Epidermal melanocyte (primary cell): Measurements from ENCODE around the gene RS1.

ENCODE experiments used
- DNase-seq: peaks from one replicate; pipeline ENCODE4 v3.0.0; 2011; ENCODE audit warnings: low spot score; ENCODE audit not compliant: insufficient read length

The RS1 gene

DNA sequence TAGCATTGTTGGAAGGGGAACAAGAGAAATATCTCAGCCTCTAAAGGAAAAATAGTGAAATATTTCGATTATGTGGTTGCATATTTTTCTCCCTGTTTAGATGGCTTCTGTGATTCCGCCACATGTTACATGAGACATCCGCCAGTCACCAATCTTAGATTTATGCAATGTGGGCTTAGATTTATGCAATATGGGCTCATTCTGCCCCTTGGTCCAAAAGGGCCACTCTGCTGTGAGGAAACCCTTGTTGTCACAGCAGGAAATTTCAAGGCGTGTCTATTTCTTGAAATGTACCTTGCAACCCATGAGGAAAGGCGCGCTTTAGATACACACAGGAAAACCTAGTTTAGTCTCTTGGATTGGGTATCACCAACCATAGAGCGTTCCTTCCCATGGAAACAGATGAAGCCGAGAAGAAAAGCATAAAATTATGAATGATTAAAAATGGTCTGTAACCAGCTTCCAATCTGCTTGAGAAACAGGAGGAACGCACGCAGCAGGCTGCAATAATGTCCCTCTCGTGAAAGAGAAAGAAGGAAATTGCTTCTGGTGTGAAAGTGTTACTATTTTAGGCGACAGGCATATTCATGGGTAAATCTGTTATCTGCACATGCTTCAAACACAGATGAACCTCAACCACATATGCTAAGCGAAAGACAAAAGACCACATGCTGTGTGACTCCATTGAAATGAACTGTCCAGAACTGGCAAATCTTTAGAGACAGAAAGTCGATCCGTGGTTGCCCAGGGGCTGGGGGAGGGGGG is 3.7 kb downstream of the RS1 start:
- no peak for DNase-seq

DNA sequence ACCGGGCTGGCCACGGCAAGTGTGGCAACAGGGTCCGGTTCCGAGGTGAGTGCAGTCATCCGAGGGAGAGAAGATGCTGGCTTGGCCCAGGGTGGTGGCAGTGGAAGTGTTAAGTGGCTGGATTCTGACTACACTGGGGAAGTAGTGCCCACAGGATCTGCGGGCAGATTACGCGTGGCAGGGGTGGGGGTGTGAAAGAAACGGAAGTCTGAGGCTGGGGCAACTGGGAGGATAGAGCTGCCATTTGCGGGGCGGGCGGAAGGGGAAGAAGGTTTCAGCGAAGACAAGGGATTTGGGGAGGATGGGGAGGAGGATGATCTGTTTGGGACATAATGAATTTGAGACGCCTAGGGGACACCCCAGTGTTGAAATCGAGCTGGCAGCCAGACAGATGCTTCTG is 5.3 kb downstream of the RS1 start:
- no peak for DNase-seq

DNA sequence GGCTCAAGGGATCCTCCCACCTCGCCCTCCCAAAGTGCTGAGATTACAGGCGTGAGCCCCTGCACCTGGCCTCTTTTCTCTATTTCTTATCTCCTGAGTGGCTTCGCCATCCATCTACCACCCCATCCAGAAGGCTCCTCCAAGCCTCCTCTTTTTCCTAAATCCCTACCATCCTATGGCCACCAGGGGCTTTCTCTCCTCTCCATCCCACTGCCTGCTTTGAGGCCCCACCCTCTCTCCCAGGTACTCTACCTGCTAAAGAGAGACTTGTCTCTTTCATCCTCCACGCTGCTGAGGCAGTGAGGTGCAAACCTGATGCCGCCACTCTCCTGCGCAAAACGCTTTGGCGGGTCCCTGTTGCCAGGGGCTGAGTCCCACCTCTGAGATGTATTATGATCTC is 7.0 kb downstream of the RS1 start:
- DNase-seq = no peak

DNA sequence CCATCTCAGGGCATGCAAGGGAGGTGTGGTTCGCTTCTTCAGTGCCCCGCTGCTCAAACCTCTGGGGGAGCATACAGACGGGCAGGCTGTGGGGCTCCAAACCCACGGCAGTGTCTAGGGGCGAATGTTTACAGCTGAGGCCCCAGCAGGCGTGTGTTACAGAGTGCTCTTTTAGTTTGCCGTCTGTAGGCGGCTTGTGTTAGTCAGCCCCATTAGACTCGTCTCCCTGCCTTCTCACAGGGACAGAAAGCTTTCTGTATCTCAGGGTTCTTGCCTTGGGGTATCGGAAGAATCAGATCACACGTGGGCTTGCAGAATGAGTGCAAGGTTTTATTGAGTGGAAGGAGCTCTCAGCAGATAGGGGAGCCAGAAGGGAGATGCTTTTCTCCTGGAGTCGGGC is 10.6 kb downstream of the RS1 start:
- no peak for DNase-seq

DNA sequence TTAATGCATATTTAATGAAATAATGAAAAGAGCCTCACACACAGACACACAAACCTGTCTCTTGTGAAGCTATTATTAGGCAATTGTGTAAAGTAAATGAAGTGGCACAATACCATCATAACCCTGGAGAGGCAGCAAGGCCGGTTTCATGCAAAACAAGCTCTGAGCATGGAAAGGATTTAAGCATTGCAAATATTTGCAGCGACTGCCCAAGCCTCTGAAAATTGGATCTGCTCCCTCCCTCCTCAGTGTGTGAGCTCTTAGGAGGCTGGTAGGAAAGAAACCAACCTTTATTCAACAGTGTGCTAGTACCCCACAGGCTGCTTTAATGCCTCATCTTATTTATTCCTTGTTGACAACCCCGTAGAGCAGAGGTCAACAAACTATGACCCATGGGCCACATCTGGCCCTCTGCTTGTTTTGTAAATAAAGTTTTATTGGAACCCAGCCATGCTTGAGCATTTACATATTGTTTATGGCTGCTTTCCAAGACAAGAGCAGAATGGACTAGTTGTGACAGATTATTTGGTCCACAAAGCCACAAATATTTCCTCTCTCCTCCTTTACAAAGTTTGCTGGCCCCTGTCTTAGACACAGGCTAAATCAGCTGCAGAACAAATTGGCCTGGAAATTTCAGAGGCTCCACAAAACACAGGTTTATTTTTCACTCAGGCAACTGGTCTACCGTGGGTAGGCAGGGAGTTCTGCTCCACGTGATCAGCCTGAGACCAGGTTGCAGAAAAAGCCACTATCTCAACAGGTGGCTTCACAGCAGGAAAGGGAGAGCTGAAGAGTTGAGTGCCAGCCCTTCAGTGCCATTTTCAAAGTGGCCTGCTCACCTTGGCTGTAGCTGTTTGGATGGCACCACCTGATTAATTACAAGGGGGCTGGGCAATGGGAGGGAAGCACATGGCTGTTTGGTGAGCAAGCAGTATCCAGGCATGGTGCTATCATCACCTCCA is 16.8 kb downstream of the RS1 start:
- no peak for DNase-seq

DNA sequence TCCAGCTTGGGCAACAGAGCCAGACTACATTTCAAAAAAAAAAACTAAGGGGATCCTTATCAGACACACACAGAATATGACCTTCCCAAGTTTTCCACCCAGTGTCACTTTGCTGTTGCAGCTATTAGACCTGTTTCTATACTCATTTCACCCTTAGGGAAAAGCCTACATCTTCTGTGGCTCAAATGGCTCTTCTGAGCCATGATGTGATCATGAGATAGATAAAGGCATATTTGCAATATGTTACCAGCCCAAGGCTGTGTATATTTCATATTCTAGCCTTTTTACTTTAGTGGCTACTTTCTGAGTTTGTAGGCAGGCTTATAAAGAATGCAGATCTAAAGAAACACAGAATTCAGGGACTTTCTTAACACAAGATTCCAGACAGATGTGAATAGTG is 19.3 kb downstream of the RS1 start:
- no peak for DNase-seq

DNA sequence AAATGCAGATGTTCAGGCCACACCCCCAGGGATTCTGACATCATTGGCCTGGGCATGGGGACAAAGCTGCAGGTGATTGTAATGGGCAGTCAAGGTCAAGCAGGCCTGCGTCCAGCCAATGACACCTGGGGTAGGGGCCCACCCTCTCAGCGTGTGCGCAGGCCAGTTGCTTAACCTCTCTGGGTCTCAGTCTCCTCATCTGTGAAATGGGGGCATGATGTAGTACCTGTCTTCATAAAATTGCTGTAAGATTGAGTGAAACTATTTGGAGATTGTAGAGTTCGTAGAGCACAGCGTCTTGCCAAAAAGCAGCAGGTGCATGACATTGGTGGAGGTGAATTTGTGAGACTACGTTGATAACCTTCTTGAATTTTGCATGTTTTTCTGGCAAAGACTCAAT is 21.2 kb downstream of the RS1 start:
- DNase-seq = no peak

DNA sequence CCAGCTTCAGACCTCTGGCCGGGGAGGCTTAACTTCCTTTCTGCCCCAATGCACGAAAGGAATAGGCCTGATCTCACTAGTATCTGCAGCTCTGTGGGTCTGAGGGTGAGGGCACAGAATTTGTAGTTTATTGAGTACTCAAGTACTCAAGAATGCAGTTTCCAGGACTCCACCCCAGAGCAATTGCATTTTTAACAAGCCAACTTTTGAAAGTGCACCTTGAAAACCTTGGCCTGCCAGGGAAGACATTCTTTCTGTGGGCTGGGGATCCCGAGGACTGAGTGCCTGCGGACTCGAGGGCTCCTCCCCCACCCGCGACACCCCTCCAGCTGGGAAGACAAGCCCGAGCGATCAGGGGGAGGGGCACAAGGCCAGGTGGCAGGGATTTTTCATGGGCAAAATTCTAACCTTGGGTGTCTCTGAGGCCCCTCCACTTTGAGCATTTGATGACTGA is 22.4 kb downstream of the RS1 start:
- no peak for DNase-seq

DNA sequence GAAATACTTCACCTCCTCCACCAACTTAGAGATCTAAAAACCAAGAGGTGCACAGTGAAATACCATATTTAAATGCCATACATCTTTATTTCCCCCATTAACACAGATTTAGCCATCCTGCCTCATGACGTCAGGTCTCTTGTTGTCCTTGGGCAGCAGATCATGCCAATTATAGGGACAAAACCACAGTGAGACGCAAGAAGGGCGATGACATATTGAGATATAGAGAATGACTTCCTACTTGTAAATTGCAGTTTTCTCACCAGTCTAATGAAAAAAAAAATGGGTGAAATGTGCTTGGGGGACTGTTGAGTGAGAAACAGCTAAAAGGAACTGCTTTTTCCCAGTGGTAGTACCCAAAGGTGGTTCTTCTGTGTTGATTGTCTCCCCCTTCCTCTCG is 24.3 kb downstream of the RS1 start:
- no peak for DNase-seq

DNA sequence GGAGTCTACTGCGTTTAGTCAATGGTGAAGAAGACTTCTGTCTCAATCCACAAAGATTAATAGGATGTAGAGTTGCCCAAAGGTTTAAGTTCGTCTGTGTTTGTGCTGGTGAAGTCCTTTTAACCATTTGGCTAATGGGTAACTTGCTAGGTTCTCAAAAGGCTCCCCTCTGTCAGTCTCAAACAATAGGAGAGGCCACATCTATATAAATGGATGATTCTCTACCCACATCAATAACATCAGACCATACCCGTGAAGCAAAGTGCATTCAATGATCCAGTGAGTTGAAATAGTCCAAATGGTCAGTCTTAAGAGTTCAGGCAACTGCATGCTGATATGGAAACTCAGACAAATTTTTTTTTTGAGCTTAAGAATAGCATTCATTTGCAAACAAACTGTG is 28.1 kb downstream of the RS1 start:
- no peak for DNase-seq

DNA sequence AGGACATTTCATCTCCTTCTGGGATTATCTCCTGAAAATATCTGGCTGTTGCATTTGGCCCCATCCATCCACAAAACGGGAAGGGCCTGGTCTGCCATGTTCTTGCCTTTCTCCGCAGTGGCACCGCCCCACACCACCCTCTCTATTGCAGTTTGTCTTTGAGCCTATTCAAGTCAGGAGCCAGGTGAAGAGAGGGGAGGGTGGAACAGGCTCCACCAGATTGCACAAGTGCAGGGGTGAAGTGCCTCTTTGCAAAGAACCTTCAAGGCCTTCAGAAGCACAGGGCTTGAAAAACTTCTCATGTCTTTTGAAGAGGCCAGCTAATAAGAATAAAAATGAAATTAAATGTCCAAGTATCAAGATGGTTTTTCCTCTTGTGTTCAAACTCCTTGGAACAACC is 28.7 kb downstream of the RS1 start:
- DNase-seq = no peak

DNA sequence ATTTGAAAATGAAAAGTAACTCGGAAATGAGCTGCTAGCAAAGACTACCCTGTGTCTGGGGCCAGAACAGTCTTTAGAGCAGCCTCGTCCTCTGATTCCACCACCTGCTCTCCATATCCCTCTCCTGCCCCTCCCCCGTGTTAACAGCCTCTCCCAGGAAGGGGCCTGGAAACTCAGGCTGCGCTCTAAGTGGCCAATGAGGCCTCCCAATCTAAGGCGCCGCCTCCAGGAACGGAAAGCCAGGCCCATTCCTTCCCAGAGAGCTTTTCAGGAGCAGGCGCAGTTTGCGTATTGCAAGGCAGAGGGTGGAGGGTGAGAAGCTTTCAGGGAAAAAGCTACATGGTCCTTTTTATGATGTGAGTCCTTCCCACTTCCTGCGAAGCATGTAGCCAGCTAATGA is 31.2 kb downstream of the RS1 start:
- DNase-seq = no peak

DNA sequence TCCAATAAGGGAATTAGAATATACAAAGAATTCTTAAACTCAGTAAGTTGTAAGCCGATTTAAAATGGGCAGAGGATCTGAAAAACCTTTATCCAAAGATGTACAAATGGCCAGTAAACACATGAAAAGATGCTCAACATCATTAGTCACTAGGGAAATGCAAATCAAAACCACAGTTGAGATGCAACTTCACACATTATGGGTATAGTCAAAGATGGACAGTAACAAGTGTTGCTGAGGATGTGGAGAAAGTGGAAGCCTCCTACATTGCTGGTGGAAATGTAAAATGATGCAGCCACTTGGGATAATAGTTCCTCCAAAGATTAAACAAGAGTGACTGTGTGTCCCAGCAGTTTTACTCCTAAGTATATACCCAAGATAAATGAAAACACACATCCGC is 32.6 kb downstream of the RS1 start:
- no peak for DNase-seq

DNA sequence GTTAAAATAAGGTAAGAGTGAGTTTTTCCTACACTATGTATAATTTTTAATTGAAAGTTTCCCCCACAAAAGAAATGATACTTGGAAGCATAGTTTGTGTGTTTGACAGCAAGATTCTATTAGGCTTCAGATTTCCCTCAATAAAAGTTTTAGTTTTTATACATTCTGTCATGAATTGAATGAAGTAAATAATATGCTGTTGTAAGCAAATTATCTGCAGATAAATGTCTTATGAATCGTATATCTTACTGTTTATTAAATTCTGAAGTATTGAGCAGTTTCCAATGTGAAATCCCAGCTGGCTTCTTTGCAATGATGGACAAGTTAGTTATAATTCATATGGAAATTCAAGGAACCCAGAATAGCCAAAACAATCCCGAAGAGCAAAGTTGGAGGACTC is 33.5 kb downstream of the RS1 start:
- no peak for DNase-seq

DNA sequence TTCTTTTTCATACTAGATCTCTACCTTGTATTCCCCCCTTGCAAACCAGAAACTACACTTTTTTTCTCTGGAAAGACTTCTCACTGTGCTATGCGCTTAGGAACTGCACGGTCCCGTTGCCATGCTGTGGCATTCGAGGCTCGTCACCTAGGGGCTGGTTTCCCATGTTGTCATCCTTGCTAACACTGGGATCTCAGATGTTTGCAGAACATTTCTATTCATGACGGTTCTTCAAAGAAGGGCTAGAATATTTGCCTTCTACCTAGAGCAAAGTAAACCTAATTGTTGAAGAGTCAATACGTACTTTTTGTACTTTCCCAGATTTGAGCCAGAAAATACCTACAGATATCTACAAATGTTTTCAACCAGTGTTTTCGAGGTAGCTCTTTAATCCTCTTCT is 41.0 kb downstream of the RS1 start:
- DNase-seq = no peak

DNA sequence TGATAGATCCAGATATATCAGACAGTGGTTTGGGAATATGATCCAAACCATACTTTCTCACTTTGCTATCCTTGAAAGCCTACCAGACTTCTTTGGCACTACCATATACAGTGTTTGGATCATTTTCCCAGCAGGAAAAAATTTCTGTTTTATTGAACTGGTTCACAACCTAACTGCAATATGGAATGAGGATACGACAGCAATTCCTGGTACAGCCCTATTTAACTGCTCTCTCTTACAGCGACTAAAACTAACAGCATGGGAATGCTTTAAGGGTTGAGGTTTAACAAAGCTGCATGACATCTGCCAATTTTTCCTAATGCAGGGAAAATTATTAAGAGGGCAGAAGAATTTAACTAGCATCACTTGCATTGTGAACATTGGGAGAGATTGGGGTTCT is 47.3 kb downstream of the RS1 start:
- no peak for DNase-seq

DNA sequence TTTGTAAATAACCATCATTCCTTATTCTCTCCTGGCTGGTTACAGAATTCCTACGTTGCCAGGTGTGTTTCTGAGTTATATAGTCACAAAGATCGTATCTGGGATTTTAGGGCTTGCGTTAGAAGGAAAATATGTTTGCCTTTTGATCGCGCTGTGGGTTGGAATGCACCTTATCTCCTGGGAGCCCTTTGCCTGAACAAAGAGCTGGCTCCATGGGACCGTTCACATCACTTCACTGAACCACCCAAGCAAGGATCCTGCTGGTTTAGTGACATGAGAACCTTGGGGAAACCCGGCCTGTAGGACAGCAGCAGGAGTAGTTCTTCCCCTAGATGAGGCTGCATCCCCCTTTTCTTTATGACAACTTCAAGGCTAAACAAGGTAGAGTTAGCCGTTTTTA is 51.6 kb downstream of the RS1 start:
- no peak for DNase-seq

DNA sequence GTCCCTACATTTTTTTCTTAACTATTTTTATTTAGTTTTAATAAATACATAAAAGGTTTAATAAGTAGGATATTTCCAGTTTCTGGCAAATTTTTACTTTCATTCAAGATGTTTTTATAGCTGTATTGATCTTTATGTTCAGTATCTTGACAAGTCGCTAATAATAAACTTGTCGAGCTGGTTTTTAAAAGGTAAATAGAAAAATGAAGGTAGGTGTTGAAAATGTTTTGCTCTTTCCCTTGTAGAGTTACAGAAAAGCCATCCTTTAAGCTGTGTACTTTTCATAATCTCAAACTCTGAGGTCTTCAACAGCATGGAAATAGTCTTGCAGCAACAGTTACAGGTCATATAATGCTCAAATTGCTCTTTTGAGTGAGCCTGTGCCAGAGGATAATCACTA is 52.6 kb downstream of the RS1 start:
- no peak for DNase-seq

DNA sequence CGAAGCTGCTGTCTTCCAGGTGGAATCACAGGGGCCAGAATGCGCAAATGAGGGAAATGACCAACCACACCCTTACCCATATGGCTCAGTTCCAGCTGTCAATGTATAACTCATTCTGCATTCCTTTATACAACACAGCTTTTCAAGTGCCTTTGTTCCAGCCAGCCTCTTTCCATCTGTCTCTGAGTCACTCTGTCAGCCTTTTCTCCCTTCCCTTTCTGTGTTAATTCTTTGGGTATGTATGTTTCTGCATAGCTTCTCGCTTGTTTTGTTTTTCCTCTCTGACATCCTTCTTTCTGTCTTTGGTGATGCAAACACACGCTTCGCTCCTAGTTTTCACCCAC is 54.5 kb downstream of the RS1 start:
- no peak for DNase-seq

DNA sequence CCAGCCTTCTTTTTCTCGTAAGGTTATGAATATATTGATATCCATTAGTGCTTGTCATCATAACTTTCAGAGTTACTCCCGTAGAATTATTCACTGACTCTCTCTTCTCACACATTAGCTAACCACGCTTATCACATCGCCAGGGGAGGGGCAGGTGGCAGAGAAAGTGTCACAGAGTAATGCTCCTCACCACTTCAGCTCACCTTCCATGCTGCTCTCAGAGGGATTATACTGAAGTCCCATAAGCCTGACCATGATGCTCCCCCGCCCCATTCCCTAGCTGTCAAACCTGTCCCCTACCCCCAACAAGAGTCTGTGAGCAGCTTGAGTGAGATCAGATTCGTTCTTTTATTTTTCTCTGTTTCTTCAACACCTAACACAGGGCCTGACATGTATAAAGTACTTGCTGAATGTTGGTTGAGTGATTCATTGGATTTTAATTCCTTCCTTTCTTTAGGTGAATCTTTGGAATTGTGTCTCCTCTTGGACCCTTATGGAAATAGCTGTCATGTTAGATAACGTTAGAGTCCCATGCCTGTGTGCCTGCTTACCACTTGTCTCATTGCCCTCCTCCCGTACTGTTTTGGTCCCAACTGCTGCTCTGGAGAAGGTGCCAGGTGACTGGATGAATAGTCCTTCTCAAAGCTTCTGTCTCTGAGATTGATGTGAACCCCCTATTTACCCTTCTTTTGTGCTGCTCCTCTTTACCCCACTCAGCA is 55.1 kb downstream of the RS1 start:
- no peak for DNase-seq

DNA sequence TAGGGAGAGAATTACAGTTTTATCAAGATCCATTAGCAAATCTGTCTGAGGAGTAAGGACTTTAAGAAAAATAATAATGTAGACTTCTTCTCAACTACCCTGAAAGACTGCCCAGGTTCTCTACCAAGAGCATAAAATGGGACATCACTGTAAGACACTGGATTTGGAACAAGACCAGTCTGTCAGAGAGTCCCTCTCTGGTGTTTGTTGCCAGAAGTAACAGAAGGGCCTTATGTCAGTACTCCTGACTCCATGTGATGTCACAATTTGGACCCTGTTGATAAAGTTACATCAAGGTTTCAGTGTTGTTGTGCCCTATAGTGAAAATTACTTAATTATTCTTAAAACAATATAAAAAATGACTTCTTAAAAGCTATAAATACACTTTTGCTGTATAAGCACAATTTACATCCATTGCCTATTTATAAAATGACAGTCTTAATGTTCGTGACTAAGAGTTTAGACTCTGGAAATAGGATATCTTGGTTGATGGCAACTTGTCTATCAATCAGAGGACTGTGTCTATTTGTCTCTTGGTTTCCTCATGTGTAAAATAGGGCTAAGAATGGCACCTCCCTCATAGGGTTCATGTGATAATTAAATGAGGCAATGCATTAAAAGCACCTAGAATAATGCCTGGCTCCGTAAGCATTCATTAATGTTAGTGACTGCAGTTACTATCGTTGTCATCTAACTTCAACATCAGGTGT is 57.8 kb downstream of the RS1 start:
- DNase-seq = no peak

DNA sequence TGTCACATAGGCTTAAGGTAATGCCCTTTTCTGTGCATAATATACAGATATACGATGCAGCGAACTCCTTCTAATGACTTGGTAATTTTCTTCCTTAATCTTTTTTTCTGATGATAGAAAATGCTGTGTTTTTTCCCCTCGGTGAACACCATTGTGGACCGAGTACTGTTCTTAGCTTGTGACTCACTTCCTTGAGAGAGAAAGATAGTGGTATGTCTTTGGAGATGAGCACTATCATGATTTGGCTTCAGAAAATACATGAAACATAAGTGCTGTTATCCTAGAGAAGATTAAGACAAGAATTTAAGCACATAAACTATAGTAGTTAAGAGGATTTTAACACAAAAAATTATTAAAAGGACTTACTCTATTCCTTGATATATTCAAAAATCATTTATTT is 63.9 kb downstream of the RS1 start:
- no peak for DNase-seq
